ENCODE data around the gene DGKD. TPM values are rescaled to one million over a fixed set of nuclear protein-coding genes. Genes with fewer than 3 reads are reported as not detected.
A peak's percentile ranks its signal among the peaks of the same experiment; 100 is the strongest.

The DGKD gene
- total and polyA plus RNA-seq, 9 of the 15 experiments (the other 6 are each of a cell fraction or from before 2014, with no cell fraction given): 0.52 to 29.5 (median 10.6) TPM

- TF ChIP-seq ZMIZ1 (IDR thresholded peaks at IDR 0.05; ENCODE audit: low read depth in 2 of 2, low read length in 2 of 2) (no peak), FOXM1 (IDR thresholded peaks at IDR 0.05; ENCODE audit: low read depth) (no peak), FOXM1 (CRISPR knock-in tag; IDR thresholded peaks at IDR 0.05; ENCODE audit: low read depth) (no peak), SMARCA4 (IDR thresholded peaks at IDR 0.05) (no peak), ZNF778 (CRISPR knock-in tag; IDR thresholded peaks at IDR 0.05) (no peak)
Observed at GRCh38 chr2:233430651-233431050, 76.4 kb downstream of the DGKD start (continued).

GRCh38 chr2:233433029-233433428 is 78.7 kb downstream of the DGKD start:
- H3K9me3 ChIP-seq (replicated peaks; ENCODE audit: control insufficient read depth, insufficient read depth, low read depth, low read length): no peaks in the 10 kb centered on the region
- H2AFZ ChIP-seq (ENCODE audit: low read depth, low read length): no peak overlapping the region
- BruUV-seq (replicated peaks): no TSS peak
- in situ Hi-C loops (cut with MboI): no loop called here
- peaks cover 28% of the 10 kb centered on the region; the same call in 2 of the 3 replicates for H3K36me3 ChIP-seq (ENCODE audit: control insufficient read depth, insufficient read depth, low read length)
- TF ChIP-seq ZNF146 (CRISPR knock-in tag; IDR thresholded peaks at IDR 0.05; ENCODE audit: unreplicated experiment): peak; percentile 32
- no peak for TF ChIP-seq ILK (tag; IDR thresholded peaks at IDR 0.05; ENCODE audit: borderline replicate concordance, low read depth)
- intact Hi-C loops (cut with micrococcal nuclease): no loop called here
- FAIRE-seq (no peak), DNase-seq (ENCODE audit: extremely low read depth in 1 of 4, low spot score in 3 of 4) (no peak), ATAC-seq (no peak)
- 94% methylated on average over 2 of the region's 2 CpGs for WGBS (ENCODE audit: insufficient coverage, low coverage, missing lambda C conversion rate)
- no peak overlapping the region for H3K9ac ChIP-seq (ENCODE audit: insufficient read depth in 1 of 2, low read depth in 2 of 2, low read length in 2 of 2)
- no peaks in the 10 kb centered on the region for H4K20me1 ChIP-seq (replicated peaks; ENCODE audit: control insufficient read depth, insufficient read depth, low read length)
- ChIA-PET POLR2A (no interaction called here), CTCF (ENCODE audit: low intra/inter-chr PET ratio) (no interaction called here)
- no peak overlapping the region for H3K4me2 ChIP-seq (ENCODE audit: insufficient read depth, low read length)
- no peaks in the 10 kb centered on the region for H3K27me3 ChIP-seq (ENCODE audit: control insufficient read depth in 2 of 2, insufficient read depth in 2 of 2, low read length in 2 of 2)
- H3K4me1 ChIP-seq (replicated peaks in 1 of 2; ENCODE audit: control insufficient read depth in 2 of 2, insufficient read depth in 2 of 2, low read length in 2 of 2): peaks cover 20 to 21% of the 10 kb centered on the region in 2 experiments; a peak in 4 of 5 replicates
- no peak overlapping the region for H3K4me3 ChIP-seq
- peaks cover 11% of the 10 kb centered on the region for H3K79me2 ChIP-seq (ENCODE audit: control insufficient read depth, insufficient read depth, low read length)
- H3K9me1 ChIP-seq (ENCODE audit: control insufficient read depth, insufficient read depth, low read length): no peaks in the 10 kb centered on the region
- H3K27ac ChIP-seq (ENCODE audit: extremely low read depth, low read depth, low read length): no peak overlapping the region
